ENCODE data around the gene ABCA1.

GRCh38 chr9:104907278-104907951, 20.5 kb downstream of the ABCA1 start:
- TF ChIP-seq, protein P1, sequence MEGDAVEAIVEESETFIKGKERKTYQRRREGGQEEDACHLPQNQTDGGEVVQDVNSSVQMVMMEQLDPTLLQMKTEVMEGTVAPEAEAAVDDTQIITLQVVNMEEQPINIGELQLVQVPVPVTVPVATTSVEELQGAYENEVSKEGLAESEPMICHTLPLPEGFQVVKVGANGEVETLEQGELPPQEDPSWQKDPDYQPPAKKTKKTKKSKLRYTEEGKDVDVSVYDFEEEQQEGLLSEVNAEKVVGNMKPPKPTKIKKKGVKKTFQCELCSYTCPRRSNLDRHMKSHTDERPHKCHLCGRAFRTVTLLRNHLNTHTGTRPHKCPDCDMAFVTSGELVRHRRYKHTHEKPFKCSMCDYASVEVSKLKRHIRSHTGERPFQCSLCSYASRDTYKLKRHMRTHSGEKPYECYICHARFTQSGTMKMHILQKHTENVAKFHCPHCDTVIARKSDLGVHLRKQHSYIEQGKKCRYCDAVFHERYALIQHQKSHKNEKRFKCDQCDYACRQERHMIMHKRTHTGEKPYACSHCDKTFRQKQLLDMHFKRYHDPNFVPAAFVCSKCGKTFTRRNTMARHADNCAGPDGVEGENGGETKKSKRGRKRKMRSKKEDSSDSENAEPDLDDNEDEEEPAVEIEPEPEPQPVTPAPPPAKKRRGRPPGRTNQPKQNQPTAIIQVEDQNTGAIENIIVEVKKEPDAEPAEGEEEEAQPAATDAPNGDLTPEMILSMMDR (IDR thresholded peaks at IDR 0.05): no peak
- no peak for TF ChIP-seq POLR2AphosphoS5 (IDR thresholded peaks at IDR 0.05)
- no peak for TF ChIP-seq POLR2A (IDR thresholded peaks at IDR 0.05)
- TF ChIP-seq EP300 (IDR thresholded peaks at IDR 0.05): no peak
